BLaER1 (cell line): ENCODE results near the gene GRPEL2.

Experiments used
- H3K27ac ChIP-seq: shearing (Covaris generic); formaldehyde crosslinking; 2 replicates; pipeline ENCODE4 v1.8.1; 2022
- H3K27me3 ChIP-seq: shearing (Covaris generic); formaldehyde crosslinking; 2 replicates; pipeline ENCODE4 v1.8.1; 2022
- H3K36me3 ChIP-seq: shearing (Covaris generic); formaldehyde crosslinking; 2 replicates; pipeline ENCODE4 v1.8.1; 2022
- H3K4me1 ChIP-seq: shearing (Covaris generic); formaldehyde crosslinking; 2 replicates; pipeline ENCODE4 v1.8.1; 2022
- H3K4me2 ChIP-seq: shearing (Covaris generic); formaldehyde crosslinking; 2 replicates; pipeline ENCODE4 v1.8.1; 2022
- H3K4me3 ChIP-seq: shearing (Covaris generic); formaldehyde crosslinking; 2 replicates; pipeline ENCODE4 v1.8.1; 2022
- H3K9ac ChIP-seq: shearing (Covaris generic); formaldehyde crosslinking; 2 replicates; pipeline ENCODE4 v1.8.1; 2022
- H3K9me3 ChIP-seq: shearing (Covaris generic); formaldehyde crosslinking; 2 replicates; pipeline ENCODE4 v1.8.1; 2022
- H4K20me1 ChIP-seq: shearing (Covaris generic); formaldehyde crosslinking; 2 replicates; pipeline ENCODE4 v1.8.1; 2022
- Cebpa-rat ChIP-seq: shearing (Covaris generic); IDR thresholded peaks from 2 replicates; pipeline ENCODE4 v1.8.1; 2022

Gene GRPEL2

DNA sequence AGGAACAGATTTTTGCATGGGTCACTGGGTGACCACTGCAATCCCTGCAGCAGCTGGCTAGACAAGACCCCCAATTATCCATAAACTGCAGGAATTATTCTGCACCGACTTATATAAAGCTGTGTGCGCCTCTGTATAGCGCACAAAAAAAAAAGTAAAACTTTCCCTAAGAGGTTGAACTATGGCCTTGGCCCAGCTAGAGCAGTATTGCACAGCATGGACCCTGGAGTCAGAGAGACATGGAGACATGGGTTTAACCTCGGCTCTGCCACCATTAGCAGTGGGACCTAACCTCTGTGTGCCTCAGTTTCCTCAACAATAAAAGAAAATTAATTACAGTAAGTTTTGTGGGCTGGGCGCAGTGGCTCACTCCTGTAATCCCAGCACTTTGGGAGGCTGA, 17.1 kb upstream of the GRPEL2 start:
- H3K36me3 ChIP-seq, result peaks cover 9% of the 10 kb centered on the region
- H4K20me1 ChIP-seq, result no peaks in the 10 kb centered on the region
- H3K4me3 ChIP-seq, result no peak overlapping the region
- H3K4me2 ChIP-seq, result no peak overlapping the region
- no peak for TF ChIP-seq Cebpa-rat
- no peaks in the 10 kb centered on the region for H3K27me3 ChIP-seq
- peaks cover 9% of the 10 kb centered on the region for H3K4me1 ChIP-seq
- H3K9me3 ChIP-seq, result no peaks in the 10 kb centered on the region
- H3K27ac ChIP-seq, result no peak overlapping the region
- H3K9ac ChIP-seq, result no peak overlapping the region

DNA sequence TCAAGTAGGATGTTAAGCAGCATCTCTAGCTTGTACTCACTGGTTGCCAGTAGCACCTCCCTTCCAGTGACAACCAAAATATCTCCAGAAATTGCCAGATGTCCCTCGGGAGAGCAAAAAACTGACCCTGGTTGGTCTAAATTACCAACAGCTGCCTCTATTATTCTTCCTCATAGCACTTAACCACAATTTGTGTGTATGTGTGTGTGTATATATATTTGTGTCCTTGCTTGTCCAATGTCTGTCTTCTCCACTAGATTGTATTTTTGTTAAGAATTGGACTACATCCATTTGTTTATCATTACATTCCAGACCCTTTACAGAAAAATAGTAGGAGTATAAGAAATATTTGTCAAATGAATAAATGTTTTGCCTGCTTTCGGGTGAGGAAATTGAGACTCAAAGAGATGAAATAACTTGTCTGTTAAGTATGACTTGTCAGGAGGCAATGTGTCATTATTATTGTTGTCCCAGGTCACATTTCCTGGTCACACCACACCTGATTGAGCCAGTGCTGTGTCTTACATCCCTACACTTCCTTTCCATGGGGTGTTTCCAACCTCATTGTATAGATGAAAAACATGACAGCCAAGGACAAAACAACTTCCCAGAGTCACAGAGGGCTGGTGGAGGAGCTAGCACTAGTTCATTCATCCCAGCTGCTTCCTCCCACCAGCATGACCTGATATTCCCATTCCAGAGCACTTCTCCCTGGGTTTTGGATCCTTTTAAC, 11.4 kb upstream of the GRPEL2 start:
- no peaks in the 10 kb centered on the region for H3K27me3 ChIP-seq
- no peak overlapping the region for H3K27ac ChIP-seq

DNA sequence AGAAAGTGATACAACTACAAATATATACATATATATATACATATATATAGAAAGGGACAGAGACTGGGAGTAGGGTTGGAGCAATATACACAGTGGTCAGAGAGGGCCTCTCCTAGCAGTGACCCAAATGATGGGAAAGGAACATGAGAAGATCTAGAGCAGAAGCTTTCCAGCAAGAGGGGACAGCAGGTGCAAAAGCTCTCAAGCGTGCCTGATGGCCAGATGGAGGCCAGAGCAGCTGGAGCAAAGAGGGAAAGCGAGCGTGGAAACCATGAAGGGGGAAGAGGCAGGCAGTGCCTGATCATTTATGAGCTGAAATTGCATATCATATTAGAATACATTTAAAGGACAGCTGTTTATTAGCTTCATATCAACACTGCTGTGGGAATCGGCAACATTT, 7.6 kb upstream of the GRPEL2 start:
- H3K9me3 ChIP-seq, result no peaks in the 10 kb centered on the region
- no peaks in the 10 kb centered on the region for H4K20me1 ChIP-seq
- peaks cover 40% of the 10 kb centered on the region for H3K4me1 ChIP-seq
- no peak for TF ChIP-seq Cebpa-rat
- peak overlapping the region; percentile 21; the same call in 1 of the 2 replicates for H3K9ac ChIP-seq
- H3K27ac ChIP-seq, result peak overlapping the region; percentile 61
- no peaks in the 10 kb centered on the region for H3K27me3 ChIP-seq
- H3K36me3 ChIP-seq, result peaks cover 15% of the 10 kb centered on the region; the same call in 1 of the 2 replicates
- H3K4me2 ChIP-seq, result peak overlapping the region; percentile 74
- H3K4me3 ChIP-seq, result peak overlapping the region; percentile 34; the same call in 1 of the 2 replicates

More for the DNA sequence above, 11.4 kb upstream of the GRPEL2 start:
- Histone ChIP-seq H3K36me3 (peaks cover 13% of the 10 kb centered on the region; the same call in 1 of the 2 replicates), H3K9me3 (no peaks in the 10 kb centered on the region), H3K4me1 (peaks cover 38% of the 10 kb centered on the region), H3K9ac (no peak overlapping the region), H3K4me2 (peak overlapping the region; percentile 42; the same call in 1 of the 2 replicates), H3K4me3 (no peak overlapping the region), H4K20me1 (no peaks in the 10 kb centered on the region)
- no peak for TF ChIP-seq Cebpa-rat

DNA sequence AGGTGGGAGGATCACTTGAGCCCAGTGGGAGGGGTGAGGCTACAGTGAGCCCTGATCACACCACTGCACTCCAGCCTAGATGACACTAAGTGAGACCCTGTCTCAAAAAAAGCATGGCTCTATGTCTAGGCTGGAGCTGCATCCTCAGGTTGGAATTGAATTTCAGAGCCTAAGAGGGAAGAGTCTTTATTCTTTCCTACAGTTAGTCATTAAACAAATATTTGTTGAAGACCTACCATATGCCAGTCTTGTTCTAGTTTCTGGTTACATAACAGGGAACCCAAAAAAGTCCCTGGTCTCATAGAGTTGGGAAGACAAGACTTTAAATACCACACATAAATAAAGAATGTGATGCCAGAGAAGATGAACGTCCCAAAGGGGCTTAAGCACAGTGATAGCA, 6.9 kb upstream of the GRPEL2 start:
- Histone ChIP-seq H3K27ac (peak overlapping the region; percentile 61), H3K36me3 (peaks cover 8% of the 10 kb centered on the region; the same call in 1 of the 2 replicates), H3K27me3 (no peaks in the 10 kb centered on the region), H3K9me3 (no peaks in the 10 kb centered on the region), H3K4me2 (peak overlapping the region; percentile 74), H3K9ac (peak overlapping the region; percentile 21; the same call in 1 of the 2 replicates), H3K4me3 (peak overlapping the region; percentile 34; the same call in 1 of the 2 replicates), H4K20me1 (no peaks in the 10 kb centered on the region), H3K4me1 (peaks cover 40% of the 10 kb centered on the region)
- no peak for TF ChIP-seq Cebpa-rat

DNA sequence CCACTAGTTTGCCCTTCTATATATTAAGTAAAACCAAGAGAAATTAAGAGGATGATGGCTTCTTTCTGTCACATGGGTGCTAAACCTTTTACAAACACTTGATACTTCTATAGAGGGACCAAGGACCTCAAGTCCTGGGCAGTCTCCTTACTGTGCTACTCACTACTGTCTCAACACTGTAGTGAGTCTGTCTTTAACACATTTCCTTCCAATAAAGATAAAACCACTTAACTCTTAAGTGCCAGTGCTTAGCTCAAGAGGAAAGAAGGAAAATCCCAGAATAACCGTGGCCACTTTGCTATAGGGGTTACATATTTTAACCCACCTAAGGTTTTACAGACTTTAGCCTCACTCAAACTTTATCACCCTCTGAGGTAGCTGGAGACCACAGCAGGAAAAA, 4.4 kb upstream of the GRPEL2 start:
- Histone ChIP-seq H3K36me3 (peaks cover 6% of the 10 kb centered on the region; the same call in 1 of the 2 replicates), H4K20me1 (no peaks in the 10 kb centered on the region), H3K4me1 (peaks cover 50% of the 10 kb centered on the region), H3K9ac (no peak overlapping the region), H3K27ac (no peak overlapping the region), H3K4me2 (no peak overlapping the region), H3K27me3 (no peaks in the 10 kb centered on the region), H3K9me3 (no peaks in the 10 kb centered on the region), H3K4me3 (no peak overlapping the region)
- no peak for TF ChIP-seq Cebpa-rat

DNA sequence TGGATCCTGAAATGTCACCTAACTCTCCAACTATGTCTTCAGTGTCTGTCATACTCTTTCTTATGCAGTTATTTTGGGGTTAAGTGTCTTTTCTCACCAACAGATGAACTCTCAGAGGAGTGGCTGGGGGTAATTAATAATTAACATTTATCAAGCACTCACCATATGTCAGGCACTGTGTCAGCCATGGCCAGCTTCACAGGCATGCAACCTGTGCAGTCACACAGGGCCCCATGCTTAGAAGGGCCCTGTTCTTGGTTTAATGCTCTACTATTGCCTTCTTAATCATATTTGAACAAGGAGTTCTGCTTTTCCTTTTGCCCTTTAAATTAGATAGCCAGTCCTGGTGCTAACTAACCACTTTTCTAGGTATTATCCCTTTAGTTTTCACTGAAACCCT, 3.4 kb upstream of the GRPEL2 start:
- H3K4me2 ChIP-seq, result no peak overlapping the region
- peaks cover 6% of the 10 kb centered on the region; the same call in 1 of the 2 replicates for H3K36me3 ChIP-seq
- no peak overlapping the region for H3K4me3 ChIP-seq
- no peak for TF ChIP-seq Cebpa-rat
- no peak overlapping the region for H3K27ac ChIP-seq
- H3K9ac ChIP-seq, result no peak overlapping the region
- H3K9me3 ChIP-seq, result no peaks in the 10 kb centered on the region
- H3K4me1 ChIP-seq, result peaks cover 60% of the 10 kb centered on the region
- no peaks in the 10 kb centered on the region for H3K27me3 ChIP-seq
- no peaks in the 10 kb centered on the region for H4K20me1 ChIP-seq

DNA sequence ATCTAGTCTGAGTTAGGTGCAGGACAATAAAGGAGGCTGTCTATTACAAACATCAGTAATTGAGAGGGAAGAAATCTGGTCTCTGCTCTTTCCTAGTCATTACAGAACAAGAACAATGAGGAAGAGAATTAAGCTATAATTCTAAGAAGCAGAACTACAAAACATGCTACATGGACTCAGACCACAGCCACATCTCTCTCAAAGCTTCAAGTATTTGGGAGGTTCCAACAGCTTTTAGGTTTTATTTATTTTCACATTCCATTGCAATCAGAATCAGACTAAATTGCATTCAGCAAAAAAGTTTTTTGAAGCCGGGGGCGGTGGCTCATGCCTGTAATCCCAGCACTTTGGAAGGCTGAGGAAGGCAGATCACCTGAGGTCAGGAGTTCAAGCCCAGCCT, 1.1 kb upstream of the GRPEL2 start:
- H3K9me3 ChIP-seq, result no peaks in the 10 kb centered on the region
- peak overlapping the region; percentile 95 for H3K27ac ChIP-seq
- peaks cover 63% of the 10 kb centered on the region for H3K4me1 ChIP-seq
- peak overlapping the region; percentile 80 for H3K4me2 ChIP-seq
- H3K27me3 ChIP-seq, result no peaks in the 10 kb centered on the region
- 0 out of 2 replicates have a peak overlapping the region, but pooled peaks have one; percentile 82 for H3K4me3 ChIP-seq
- TF ChIP-seq Cebpa-rat, result no peak
- peaks cover 5% of the 10 kb centered on the region; the same call in 1 of the 2 replicates for H4K20me1 ChIP-seq
- peaks cover 23% of the 10 kb centered on the region for H3K36me3 ChIP-seq
- no peak overlapping the region for H3K9ac ChIP-seq

DNA sequence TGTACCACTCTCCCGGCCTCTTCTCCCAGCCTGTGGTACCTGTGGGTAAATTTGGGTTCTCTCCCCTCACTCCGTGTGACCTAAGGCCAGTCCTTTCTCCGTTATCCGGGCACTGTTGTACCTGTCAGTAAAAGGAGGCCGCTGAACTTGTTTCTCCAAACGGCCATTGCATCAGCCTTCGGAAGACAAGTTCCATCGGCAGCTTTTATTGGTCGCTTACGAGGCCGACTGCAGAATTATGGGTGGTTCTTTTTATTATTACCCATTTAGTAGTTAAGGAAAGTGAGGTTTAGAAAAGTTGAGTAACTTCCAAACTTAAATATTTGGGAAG, 558 bp downstream of the GRPEL2 start:
- Histone ChIP-seq H3K27ac (peak overlapping the region; percentile 95), H3K4me3 (peak overlapping the region; percentile 82), H3K9me3 (no peaks in the 10 kb centered on the region), H4K20me1 (peaks cover 7% of the 10 kb centered on the region; the same call in 1 of the 2 replicates), H3K9ac (peak overlapping the region; percentile 87), H3K4me1 (peaks cover 63% of the 10 kb centered on the region), H3K27me3 (no peaks in the 10 kb centered on the region), H3K36me3 (peaks cover 34% of the 10 kb centered on the region), H3K4me2 (peak overlapping the region; percentile 80)
- TF ChIP-seq Cebpa-rat, result no peak

DNA sequence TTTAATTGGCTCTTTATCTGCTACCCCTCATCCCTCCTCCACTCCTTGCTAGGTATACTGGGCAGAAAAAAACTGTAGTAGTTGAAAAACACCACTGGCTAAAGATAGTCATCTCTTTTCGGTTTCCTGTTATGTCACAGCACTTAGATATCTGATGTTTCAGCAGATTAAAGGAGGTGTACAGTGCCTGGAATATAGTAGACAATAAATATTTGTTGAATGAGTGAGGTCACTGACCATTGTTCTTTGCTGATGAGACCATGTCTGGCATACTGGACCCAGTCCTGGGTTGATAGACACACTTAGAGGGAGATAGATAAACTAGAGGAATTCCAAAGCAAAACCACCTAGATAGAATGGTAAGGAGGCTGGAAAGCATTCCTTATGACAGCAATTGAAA, 3.2 kb downstream of the GRPEL2 start:
- H3K27ac ChIP-seq, result no peak overlapping the region
- no peak overlapping the region for H3K4me3 ChIP-seq
- H3K4me2 ChIP-seq, result peak overlapping the region; percentile 80; the same call in 1 of the 2 replicates
- TF ChIP-seq Cebpa-rat, result no peak
- H4K20me1 ChIP-seq, result peaks cover 22% of the 10 kb centered on the region
- peaks cover 59% of the 10 kb centered on the region for H3K36me3 ChIP-seq
- peaks cover 54% of the 10 kb centered on the region for H3K4me1 ChIP-seq
- no peaks in the 10 kb centered on the region for H3K9me3 ChIP-seq
- H3K9ac ChIP-seq, result no peak overlapping the region
- no peaks in the 10 kb centered on the region for H3K27me3 ChIP-seq

DNA sequence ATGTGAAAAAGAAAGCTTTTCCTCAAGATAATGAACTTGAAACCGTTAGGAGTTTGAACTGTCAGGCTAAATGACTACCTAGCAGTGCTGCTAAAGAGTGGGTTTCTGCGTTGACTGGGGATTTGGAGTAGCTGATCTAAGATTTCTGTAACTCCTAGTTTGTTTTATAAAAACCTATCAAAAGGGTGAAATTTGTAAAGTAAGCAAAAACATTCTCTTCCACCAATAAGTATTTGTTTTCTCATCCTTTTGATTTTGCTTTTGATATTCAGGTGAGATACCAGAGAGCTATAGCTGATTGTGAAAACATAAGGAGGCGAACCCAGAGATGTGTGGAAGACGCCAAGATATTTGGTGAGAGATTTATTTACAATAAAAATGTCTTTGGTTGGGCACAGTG, 4.1 kb downstream of the GRPEL2 start:
- Histone ChIP-seq H3K27ac (no peak overlapping the region), H3K4me2 (no peak overlapping the region), H3K4me3 (no peak overlapping the region), H4K20me1 (peaks cover 26% of the 10 kb centered on the region), H3K9ac (no peak overlapping the region), H3K4me1 (peaks cover 54% of the 10 kb centered on the region), H3K36me3 (peaks cover 68% of the 10 kb centered on the region), H3K9me3 (no peaks in the 10 kb centered on the region), H3K27me3 (no peaks in the 10 kb centered on the region)
- TF ChIP-seq Cebpa-rat, result no peak
